AG04449 (cell line): ENCODE measurements around the gene GSTK1.

ENCODE experiments used
- CTCF ChIA-PET: fragments of 350-600 bp; formaldehyde crosslinking; extraction: SDS; loops from one replicate; lab custom pipeline; 2021; ENCODE audit warnings: antibody characterized with exemption; lab: Yijun Ruan, JAX
- POLR2A ChIA-PET: fragments of 400-600, 350-600 bp; formaldehyde crosslinking; extraction: SDS; loops from one replicate; lab custom pipeline; 2020; ENCODE audit warnings: antibody characterized with exemption, inconsistent platforms; lab: Yijun Ruan, JAX
- DNase-seq: peaks from one replicate; pipeline ENCODE4 v3.0.0-alpha.2; 2010; ENCODE audit warnings: low read depth, low spot score
- H3K4me3 ChIP-seq: 2 replicates; pipeline ENCODE4 v1.5.1; 2011; ENCODE audit warnings: low read depth, mild to moderate bottlenecking, control low read depth, low read length
- CTCF ChIP-seq: IDR thresholded peaks from one replicate; pipeline ENCODE4 v1.5.1; 2011; ENCODE audit warnings: mild to moderate bottlenecking, moderate library complexity, low read length, control low read depth, inconsistent platforms; ENCODE audit not compliant: insufficient read depth; ENCODE audit errors: missing control alignments

GSTK1 gene

DNA sequence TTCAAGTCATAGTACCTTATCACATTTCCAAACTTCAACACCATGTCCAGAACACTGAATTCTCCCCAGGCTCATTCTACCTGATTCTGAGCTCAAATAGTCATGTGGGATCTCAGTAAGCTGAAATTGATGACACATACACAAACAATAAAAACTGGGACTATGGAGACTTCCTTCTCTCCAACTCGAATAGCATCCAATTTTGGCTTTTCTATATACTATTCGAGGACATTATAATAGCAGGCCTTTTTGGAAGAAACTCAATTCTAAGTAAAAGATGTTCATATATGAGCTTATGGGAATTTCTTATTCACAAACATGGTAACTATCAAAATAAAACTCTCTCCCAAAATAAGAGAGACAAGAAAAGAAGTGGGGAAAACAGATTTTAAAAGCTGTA lies 42.0 kb upstream of the GSTK1 start:
- no peak for TF ChIP-seq CTCF
- ChIA-PET CTCF (interaction anchor here (1.6 to 11.2 kb wide), 2 partner anchors 19 to 214 kb away, joined by 10 to 885 read pairs; no protein-coding TSS in a partner anchor), POLR2A (no interaction called here)
- no peak for DNase-seq
- H3K4me3 ChIP-seq: no peak overlapping the region

DNA sequence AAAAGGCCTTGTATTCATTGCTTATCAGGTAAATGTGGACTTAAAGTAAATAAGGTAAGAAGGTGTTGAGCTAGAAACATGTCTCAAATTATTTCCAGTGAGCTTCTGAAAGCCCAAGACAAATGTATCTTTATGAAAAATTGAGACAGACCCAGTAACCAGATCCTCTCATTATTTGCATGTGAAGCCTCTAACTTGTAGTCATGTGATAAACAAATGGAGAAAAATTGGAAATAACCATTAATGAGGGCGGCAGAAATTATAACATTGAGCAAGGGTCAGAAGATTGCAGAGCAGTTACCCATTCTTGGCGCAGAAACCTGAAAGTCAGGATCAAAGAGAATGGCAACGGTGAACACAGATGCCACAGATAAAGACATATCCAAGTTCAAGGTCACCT lies 41.5 kb upstream of the GSTK1 start, which contains the start of gene TAS2R40:
TAS2R40 (plus strand) TSS at position 301 of the 400 bp plus-strand sequence; CDS start at position 343, 42 bp downstream.
- DNase-seq: no peak
- ChIA-PET POLR2A (no interaction called here), CTCF (interaction anchor here (1.6 to 11.2 kb wide), 2 partner anchors 18 to 214 kb away, joined by 10 to 885 read pairs; no protein-coding TSS in a partner anchor)
- no peak within 1 kb of the TSS for H3K4me3 ChIP-seq
- no peak for TF ChIP-seq CTCF

DNA sequence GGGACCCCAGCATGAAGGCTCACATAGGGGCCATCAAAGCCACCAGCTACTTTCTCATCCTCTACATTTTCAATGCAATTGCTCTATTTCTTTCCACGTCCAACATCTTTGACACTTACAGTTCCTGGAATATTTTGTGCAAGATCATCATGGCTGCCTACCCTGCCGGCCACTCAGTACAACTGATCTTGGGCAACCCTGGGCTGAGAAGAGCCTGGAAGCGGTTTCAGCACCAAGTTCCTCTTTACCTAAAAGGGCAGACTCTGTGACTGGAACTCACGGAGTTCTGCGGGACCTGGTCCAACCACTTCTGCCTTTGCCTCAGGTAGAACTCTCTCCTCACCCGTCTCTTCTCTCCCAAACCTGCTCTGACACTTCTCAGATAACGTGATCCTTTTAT lies 40.5 kb upstream of the GSTK1 start:
- CTCF ChIA-PET: interaction anchor here (2.6 to 11.2 kb wide), 3 partner anchors 8 to 215 kb away, joined by 12 to 885 read pairs (median 23); no protein-coding TSS in a partner anchor
- no peak for DNase-seq
- no peak for TF ChIP-seq CTCF
- H3K4me3 ChIP-seq: no peak overlapping the region
- POLR2A ChIA-PET: no interaction called here

DNA sequence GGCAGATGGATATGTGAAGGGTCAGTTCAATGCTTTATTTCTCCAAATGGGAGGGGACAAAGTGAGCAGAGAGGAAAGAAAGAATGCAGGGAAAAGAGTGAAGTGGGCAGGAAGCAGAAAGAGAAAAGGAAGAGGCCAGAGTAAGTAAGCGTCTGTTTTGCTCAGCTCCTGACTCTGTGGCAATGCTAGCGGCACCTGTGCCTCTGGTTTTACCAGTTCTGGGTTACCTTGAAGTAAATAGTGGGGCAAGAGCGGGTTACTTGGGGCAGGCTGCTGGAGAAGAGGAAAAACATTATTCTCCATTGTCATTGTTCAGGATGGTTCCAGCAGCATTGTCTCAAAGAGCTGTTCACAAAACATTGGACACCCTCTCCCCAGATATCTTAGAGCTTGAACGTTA lies 39.5 kb upstream of the GSTK1 start:
- TF ChIP-seq CTCF: no peak
- POLR2A ChIA-PET: no interaction called here
- CTCF ChIA-PET: interaction anchor here (2.6 to 11.2 kb wide), 3 partner anchors 9 to 216 kb away, joined by 12 to 885 read pairs (median 23); no protein-coding TSS in a partner anchor
- no peak overlapping the region for H3K4me3 ChIP-seq
- DNase-seq: no peak

GRCh38 chr7:143225047-143225446 lies 38.2 kb upstream of the GSTK1 start:
- CTCF ChIA-PET: interaction anchor here (2.6 kb wide), 1 partner anchor 10 kb away, joined by 23 read pairs; no protein-coding TSS in a partner anchor
- POLR2A ChIA-PET: no interaction called here
- TF ChIP-seq CTCF: no peak
- H3K4me3 ChIP-seq: no peak overlapping the region
- DNase-seq: no peak

- ChIA-PET POLR2A (no interaction called here), CTCF (interaction anchor here (1.1 to 4.1 kb wide), 4 partner anchors 10 to 224 kb away, joined by 3 to 30 read pairs (median 6); no protein-coding TSS in a partner anchor)
- no peak for DNase-seq
- TF ChIP-seq CTCF: no peak
- no peak overlapping the region for H3K4me3 ChIP-seq
Measured at GRCh38 chr7:143227806-143228205, 35.4 kb upstream of the GSTK1 start.
